ENCODE data around the gene JKAMP. TPM values are rescaled to one million over a fixed set of nuclear protein-coding genes. Genes with fewer than 3 reads are reported as not detected.

The JKAMP gene
- total RNA-seq (2022) (48.9 and 49.4 TPM in 2 replicates), Bru-seq, nascent RNA (percentile 82 among the genes with signal in this experiment), BruChase-seq, experiment 1, labeled RNA remaining after a 6-hour chase (percentile 87 among the genes with signal in this experiment), BruChase-seq, experiment 2, labeled RNA remaining after a 2-hour chase (percentile 80 among the genes with signal in this experiment)
- long read RNA-seq, transcript JKAMP-203 (7 exons, 1,636 nt), result minor isoform, 28 of 156 reads
- long read RNA-seq, transcript JKAMP-201 (7 exons, 1,726 nt), result major isoform, 105 of 156 reads
- long read RNA-seq, partial matches to known transcripts, result 2 of 156 reads
- long read RNA-seq, other reads (novel, unspliced or antisense), result 8 of 156 reads

GRCh38 chr14:59483819-59484638 is at the start of gene JKAMP, which contains the start of gene L3HYPDH:
JKAMP (plus strand) TSS chr14:59484517; CDS start chr14:59484590, 73 bp downstream.
L3HYPDH (minus strand) TSS chr14:59484408; CDS start chr14:59484316, 92 bp downstream.
- Mint-ChIP-seq H3K27ac (ENCODE audit: unreplicated experiment) (peak within 1 kb of the TSS; percentile 80), H3K9me3 (ENCODE audit: low read depth, unreplicated experiment) (no peaks in the 10 kb centered on the region), H3K4me1 (ENCODE audit: low read depth, unreplicated experiment) (peaks cover 36% of the 10 kb centered on the region), H3K36me3 (ENCODE audit: insufficient read depth, unreplicated experiment) (peaks cover 36% of the 10 kb centered on the region), H3K4me3 (ENCODE audit: low read depth, unreplicated experiment) (peak within 1 kb of the TSS; percentile 80), H3K27me3 (ENCODE audit: unreplicated experiment) (no peaks in the 10 kb centered on the region)
- intact Hi-C loops (cut with micrococcal nuclease; ENCODE audit: unreplicated experiment), result no loop called here
- TF ChIP-seq, protein P1, sequence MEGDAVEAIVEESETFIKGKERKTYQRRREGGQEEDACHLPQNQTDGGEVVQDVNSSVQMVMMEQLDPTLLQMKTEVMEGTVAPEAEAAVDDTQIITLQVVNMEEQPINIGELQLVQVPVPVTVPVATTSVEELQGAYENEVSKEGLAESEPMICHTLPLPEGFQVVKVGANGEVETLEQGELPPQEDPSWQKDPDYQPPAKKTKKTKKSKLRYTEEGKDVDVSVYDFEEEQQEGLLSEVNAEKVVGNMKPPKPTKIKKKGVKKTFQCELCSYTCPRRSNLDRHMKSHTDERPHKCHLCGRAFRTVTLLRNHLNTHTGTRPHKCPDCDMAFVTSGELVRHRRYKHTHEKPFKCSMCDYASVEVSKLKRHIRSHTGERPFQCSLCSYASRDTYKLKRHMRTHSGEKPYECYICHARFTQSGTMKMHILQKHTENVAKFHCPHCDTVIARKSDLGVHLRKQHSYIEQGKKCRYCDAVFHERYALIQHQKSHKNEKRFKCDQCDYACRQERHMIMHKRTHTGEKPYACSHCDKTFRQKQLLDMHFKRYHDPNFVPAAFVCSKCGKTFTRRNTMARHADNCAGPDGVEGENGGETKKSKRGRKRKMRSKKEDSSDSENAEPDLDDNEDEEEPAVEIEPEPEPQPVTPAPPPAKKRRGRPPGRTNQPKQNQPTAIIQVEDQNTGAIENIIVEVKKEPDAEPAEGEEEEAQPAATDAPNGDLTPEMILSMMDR (IDR thresholded peaks at IDR 0.05; ENCODE audit: unreplicated experiment), result peak; percentile 57
- CTCF ChIA-PET, result interaction anchor here (1.0 to 3.2 kb wide), 5 partner anchors 28 to 414 kb away, joined by 3 to 13 read pairs (median 4); partner anchors contain the start of genes CCDC175 and DAAM1
- no TSS peak for BruUV-seq (replicated peaks)
- peak; percentile 98 for DNase-seq

GRCh38 chr14:59435101-59435500 is 49.2 kb upstream of the JKAMP start:
- intact Hi-C loops (cut with micrococcal nuclease; ENCODE audit: unreplicated experiment), result no loop called here
- TF ChIP-seq, protein P1 (IDR thresholded peaks at IDR 0.05; ENCODE audit: unreplicated experiment), result no peak
- Mint-ChIP-seq H3K36me3 (ENCODE audit: insufficient read depth, unreplicated experiment) (no peaks in the 10 kb centered on the region), H3K27me3 (ENCODE audit: unreplicated experiment) (no peaks in the 10 kb centered on the region), H3K27ac (ENCODE audit: unreplicated experiment) (no peak overlapping the region), H3K9me3 (ENCODE audit: low read depth, unreplicated experiment) (no peaks in the 10 kb centered on the region), H3K4me1 (ENCODE audit: low read depth, unreplicated experiment) (no peaks in the 10 kb centered on the region), H3K4me3 (ENCODE audit: low read depth, unreplicated experiment) (no peak overlapping the region)
- no peak for DNase-seq
- CTCF ChIA-PET, result no interaction called here
- no TSS peak for BruUV-seq (replicated peaks)

DNA sequence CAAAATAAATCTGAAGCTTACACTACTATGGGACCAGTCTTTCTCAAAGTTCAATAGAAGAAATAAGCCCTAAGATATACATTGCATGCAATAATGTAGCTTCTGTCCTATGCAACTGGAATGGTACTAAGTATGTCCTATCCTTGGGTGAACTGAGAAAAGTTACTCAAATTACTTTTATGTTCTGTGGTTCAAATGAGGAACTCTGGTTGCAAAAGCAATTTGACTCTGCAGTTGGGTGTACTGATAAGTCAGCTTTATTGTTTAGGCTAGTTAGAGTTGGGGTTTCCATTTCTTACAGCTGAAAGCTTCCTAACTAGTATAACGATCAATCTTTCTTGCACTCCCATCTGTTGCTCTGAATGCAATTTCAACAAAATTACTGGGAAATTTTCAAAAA is 48.3 kb upstream of the JKAMP start:
- TF ChIP-seq, protein P1 (IDR thresholded peaks at IDR 0.05; ENCODE audit: unreplicated experiment), result no peak
- BruUV-seq (replicated peaks), result no TSS peak
- H3K4me1 Mint-ChIP-seq (ENCODE audit: low read depth, unreplicated experiment), result no peaks in the 10 kb centered on the region
- DNase-seq, result no peak
- intact Hi-C loops (cut with micrococcal nuclease; ENCODE audit: unreplicated experiment), result no loop called here
- H3K9me3 Mint-ChIP-seq (ENCODE audit: low read depth, unreplicated experiment), result no peaks in the 10 kb centered on the region
- no peaks in the 10 kb centered on the region for H3K27me3 Mint-ChIP-seq (ENCODE audit: unreplicated experiment)
- H3K27ac Mint-ChIP-seq (ENCODE audit: unreplicated experiment), result no peak overlapping the region
- CTCF ChIA-PET, result no interaction called here
- H3K36me3 Mint-ChIP-seq (ENCODE audit: insufficient read depth, unreplicated experiment), result no peaks in the 10 kb centered on the region
- H3K4me3 Mint-ChIP-seq (ENCODE audit: low read depth, unreplicated experiment), result no peak overlapping the region

DNA sequence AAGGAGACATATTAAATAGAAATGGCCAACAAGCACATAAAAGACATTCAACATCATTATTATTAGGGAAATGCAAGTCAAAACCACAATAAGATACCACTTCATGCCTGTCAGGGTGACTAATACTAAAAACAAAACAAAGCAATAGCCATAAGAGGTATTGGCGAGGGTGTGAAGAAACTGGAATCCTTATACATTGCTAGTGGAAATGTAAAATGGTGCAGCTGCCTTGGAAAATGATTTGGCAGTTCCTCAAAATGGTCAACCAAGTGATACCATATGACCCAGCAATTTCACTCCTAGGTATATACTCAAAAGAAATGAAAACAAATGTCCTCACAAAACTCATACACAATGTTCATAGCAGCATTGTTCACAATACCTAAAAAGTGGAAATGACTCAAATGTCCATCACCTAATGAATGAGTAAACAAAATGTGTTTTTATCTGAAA is 46.1 kb upstream of the JKAMP start:
- H3K27ac Mint-ChIP-seq (ENCODE audit: unreplicated experiment), result no peak overlapping the region
- intact Hi-C loops (cut with micrococcal nuclease; ENCODE audit: unreplicated experiment), result no loop called here

More for the DNA sequence above, 46.1 kb upstream of the JKAMP start:
- TF ChIP-seq, protein P1 (IDR thresholded peaks at IDR 0.05; ENCODE audit: unreplicated experiment), result no peak
- Mint-ChIP-seq H3K27me3 (ENCODE audit: unreplicated experiment) (no peaks in the 10 kb centered on the region), H3K9me3 (ENCODE audit: low read depth, unreplicated experiment) (no peaks in the 10 kb centered on the region), H3K4me1 (ENCODE audit: low read depth, unreplicated experiment) (no peaks in the 10 kb centered on the region), H3K4me3 (ENCODE audit: low read depth, unreplicated experiment) (no peak overlapping the region), H3K36me3 (ENCODE audit: insufficient read depth, unreplicated experiment) (no peaks in the 10 kb centered on the region)
- BruUV-seq (replicated peaks), result no TSS peak
- DNase-seq, result no peak
- CTCF ChIA-PET, result interaction anchor here (1.0 kb wide), 1 partner anchor 66 kb away, joined by 3 read pairs; no protein-coding TSS in a partner anchor
